ENCODE results near the gene MTERF1.
"Not testable (repeated sequence)": the region's sequence is repeated elsewhere in the genome, so short reads cannot be mapped to it uniquely, and the experiment has no call there.

MTERF1 gene

GRCh38 chr7:91883676-91884362, 3.3 kb upstream of the MTERF1 start:
- DNase-seq, result no peak

- DNase-seq, result no peak
Observed at GRCh38 chr7:91880016-91880412, 488 bp downstream of the MTERF1 start.

GRCh38 chr7:91876391-91877133, 3.9 kb downstream of the MTERF1 start:
- DNase-seq, result no peak

GRCh38 chr7:91875851-91876250, 4.7 kb downstream of the MTERF1 start:
- no peak for DNase-seq

GRCh38 chr7:91872928-91873327, 7.6 kb downstream of the MTERF1 start:
- no peak for DNase-seq

GRCh38 chr7:91872069-91872468, 8.4 kb downstream of the MTERF1 start:
- DNase-seq, result no peak

GRCh38 chr7:91869661-91870060, 10.8 kb downstream of the MTERF1 start:
- no peak for DNase-seq

GRCh38 chr7:91866599-91867148, 13.8 kb downstream of the MTERF1 start:
- DNase-seq, result no peak

- no peak for DNase-seq
Observed at GRCh38 chr7:91865511-91865910, 15.0 kb downstream of the MTERF1 start.

GRCh38 chr7:91864604-91865003, 15.9 kb downstream of the MTERF1 start:
- not testable (repeated sequence) for DNase-seq

- DNase-seq, result no peak
Observed at GRCh38 chr7:91864070-91864469, 16.4 kb downstream of the MTERF1 start.

GRCh38 chr7:91852263-91852741, 28.2 kb downstream of the MTERF1 start:
- DNase-seq, result no peak

- no peak for DNase-seq
Observed at GRCh38 chr7:91850455-91850854, 30.0 kb downstream of the MTERF1 start.

- DNase-seq, result no peak
Observed at GRCh38 chr7:91847876-91848588, 32.5 kb downstream of the MTERF1 start.

- DNase-seq, result no peak
Observed at GRCh38 chr7:91847231-91847630, 33.3 kb downstream of the MTERF1 start.

- DNase-seq, result no peak
Observed at GRCh38 chr7:91846436-91846835, 34.1 kb downstream of the MTERF1 start.

GRCh38 chr7:91843831-91844230, 36.7 kb downstream of the MTERF1 start:
- DNase-seq, result no peak

GRCh38 chr7:91838439-91838838, 42.1 kb downstream of the MTERF1 start:
- DNase-seq, result no peak

GRCh38 chr7:91837397-91838070, 43.0 kb downstream of the MTERF1 start:
- DNase-seq, result no peak

- no peak for DNase-seq
Observed at GRCh38 chr7:91835826-91836368, 44.6 kb downstream of the MTERF1 start.

GRCh38 chr7:91835091-91835825, 45.2 kb downstream of the MTERF1 start:
- DNase-seq, result no peak
